Endothelial cell of coronary artery (primary cell): ENCODE results near the gene DDX50. TPM values are rescaled to one million over a fixed set of nuclear protein-coding genes. Genes with fewer than 3 reads are reported as not detected.

ENCODE experiments used
- total RNA-seq: library from RNA; depleted of rRNA; stranded (reverse); fragments of >200 nt; gene quantifications from 2 replicates; pipeline ENCODE4 v1.2.3, GENCODE V29; 2014

DDX50 gene, protein sequence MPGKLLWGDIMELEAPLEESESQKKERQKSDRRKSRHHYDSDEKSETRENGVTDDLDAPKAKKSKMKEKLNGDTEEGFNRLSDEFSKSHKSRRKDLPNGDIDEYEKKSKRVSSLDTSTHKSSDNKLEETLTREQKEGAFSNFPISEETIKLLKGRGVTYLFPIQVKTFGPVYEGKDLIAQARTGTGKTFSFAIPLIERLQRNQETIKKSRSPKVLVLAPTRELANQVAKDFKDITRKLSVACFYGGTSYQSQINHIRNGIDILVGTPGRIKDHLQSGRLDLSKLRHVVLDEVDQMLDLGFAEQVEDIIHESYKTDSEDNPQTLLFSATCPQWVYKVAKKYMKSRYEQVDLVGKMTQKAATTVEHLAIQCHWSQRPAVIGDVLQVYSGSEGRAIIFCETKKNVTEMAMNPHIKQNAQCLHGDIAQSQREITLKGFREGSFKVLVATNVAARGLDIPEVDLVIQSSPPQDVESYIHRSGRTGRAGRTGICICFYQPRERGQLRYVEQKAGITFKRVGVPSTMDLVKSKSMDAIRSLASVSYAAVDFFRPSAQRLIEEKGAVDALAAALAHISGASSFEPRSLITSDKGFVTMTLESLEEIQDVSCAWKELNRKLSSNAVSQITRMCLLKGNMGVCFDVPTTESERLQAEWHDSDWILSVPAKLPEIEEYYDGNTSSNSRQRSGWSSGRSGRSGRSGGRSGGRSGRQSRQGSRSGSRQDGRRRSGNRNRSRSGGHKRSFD
- total RNA-seq = 37.8 and 52.0 TPM in 2 replicates

GRCh38 chr10:68901105-68901927, at the start of gene DDX50:
DDX50 (plus strand) TSS chr10:68901315; CDS start chr10:68901385, 70 bp downstream.

GRCh38 chr10:68955832-68956532, 54.9 kb downstream of the DDX50 start, which contains the start of gene DDX21:
DDX21 (plus strand) TSS chr10:68956170; CDS start chr10:68956226, 56 bp downstream.

GRCh38 chr10:68988530-68989316, 87.6 kb downstream of the DDX50 start, which contains the start of gene KIFBP:
KIFBP (plus strand) TSS chr10:68988803; CDS start chr10:68988833, 30 bp downstream.

Other genes starting within 250 kb of the DDX50 start
- gene CCAR1, start 180.1 kb upstream of the DDX50 start, total RNA-seq = 28.1 and 34.5 TPM in 2 replicates
- 0.09 TPM in 2 replicates for gene STOX1, start 73.8 kb upstream of the DDX50 start, total RNA-seq
- 120 TPM in 2 replicates for gene DDX21, start 54.9 kb downstream of the DDX50 start, total RNA-seq
- 28.1 and 39.1 TPM in 2 replicates for gene KIFBP, start 87.5 kb downstream of the DDX50 start, total RNA-seq
- gene SRGN, start 186.8 kb downstream of the DDX50 start, total RNA-seq = 961 and 1,471 TPM in 2 replicates
- gene VPS26A, start 222.9 kb downstream of the DDX50 start, total RNA-seq = 31.3 and 35.5 TPM in 2 replicates